Mesenchymal stem cell (in vitro differentiated cells and primary cell): Measurements from ENCODE around the gene ANKS1B.

Experiments used
- DNase-seq: peaks from one replicate; pipeline ENCODE4 v3.0.0-alpha.2; 2013
- H2AFZ ChIP-seq: one replicate; pipeline ENCODE4 v1.6.1; 2013; ENCODE audit warnings: low read depth, mild to moderate bottlenecking, control low read depth, inconsistent platforms, low read length, moderate library complexity
- H2AK5ac ChIP-seq: 2 replicates; pipeline ENCODE4 v1.6.1; 2013; ENCODE audit warnings: low read length, moderate library complexity, mild to moderate bottlenecking, inconsistent platforms; ENCODE audit not compliant: severe bottlenecking
- H2BK120ac ChIP-seq: one replicate; pipeline ENCODE4 v1.6.1; 2013; ENCODE audit warnings: low read depth, mild to moderate bottlenecking, inconsistent platforms, low read length, moderate library complexity
- H2BK12ac ChIP-seq, 2 experiments: one replicate each; pipeline ENCODE4 v1.6.1; 2013; ENCODE audit warnings: inconsistent platforms in 2 of 2, low read length in 2 of 2, mild to moderate bottlenecking in 2 of 2, moderate library complexity in 2 of 2, control low read depth in 1 of 2
- H2BK15ac ChIP-seq: one replicate; pipeline ENCODE4 v1.6.1; 2013; ENCODE audit warnings: mild to moderate bottlenecking, low read depth, inconsistent platforms; ENCODE audit not compliant: poor library complexity, severe bottlenecking
- H2BK5ac ChIP-seq: 2 replicates; pipeline ENCODE4 v1.6.1; 2013; ENCODE audit warnings: low read depth, mild to moderate bottlenecking, low read length, control low read depth, inconsistent platforms; ENCODE audit not compliant: poor library complexity, severe bottlenecking
- H3K14ac ChIP-seq, 2 experiments: one replicate each; pipeline ENCODE4 v1.6.1; 2013; ENCODE audit warnings: inconsistent platforms in 2 of 2, low read length in 2 of 2, control low read depth in 1 of 2, mild to moderate bottlenecking in 1 of 2, moderate library complexity in 1 of 2
- H3K18ac ChIP-seq, 2 experiments: one replicate each; pipeline ENCODE4 v1.6.1; 2013; ENCODE audit warnings: inconsistent platforms in 2 of 2, low read length in 2 of 2, control low read depth in 1 of 2, low read depth in 1 of 2, mild to moderate bottlenecking in 1 of 2
- H3K23ac ChIP-seq, 2 experiments: one replicate each; pipeline ENCODE4 v1.6.1; 2013; ENCODE audit warnings: inconsistent platforms in 2 of 2, low read length in 2 of 2, mild to moderate bottlenecking in 2 of 2, moderate library complexity in 2 of 2, control low read depth in 1 of 2
- H3K27ac ChIP-seq: 2 replicates; pipeline ENCODE4 v1.5.1; 2013; ENCODE audit warnings: mild to moderate bottlenecking, moderate library complexity, low read length, control low read depth, inconsistent platforms; ENCODE audit not compliant: poor library complexity, severe bottlenecking
- H3K27me3 ChIP-seq, 2 experiments: 2 replicates each; pipeline versions ENCODE4 v1.6.1 to v1.7.0; 2013; ENCODE audit warnings: low read length in 2 of 2, mild to moderate bottlenecking in 2 of 2, moderate library complexity in 2 of 2, control low read depth in 1 of 2, inconsistent platforms in 1 of 2; ENCODE audit not compliant: control insufficient read depth in 1 of 2, insufficient read depth in 1 of 2
- H3K36me3 ChIP-seq, 2 experiments: 2 replicates each; pipeline versions ENCODE4 v1.6.1 to v1.7.0; 2013; ENCODE audit warnings: low read length in 2 of 2, control low read depth in 1 of 2, inconsistent platforms in 1 of 2, low read depth in 1 of 2, mild to moderate bottlenecking in 1 of 2; ENCODE audit not compliant: insufficient read depth in 2 of 2, control insufficient read depth in 1 of 2
- H3K4ac ChIP-seq, 2 experiments: one replicate each; pipeline ENCODE4 v1.6.1; 2013; ENCODE audit warnings: inconsistent platforms in 2 of 2, low read length in 2 of 2, mild to moderate bottlenecking in 2 of 2, moderate library complexity in 2 of 2, control low read depth in 1 of 2, low read depth in 1 of 2
- H3K4me1 ChIP-seq: 2 replicates; pipeline ENCODE4 v1.6.1; 2013; ENCODE audit warnings: low read depth, low read length, control low read depth; ENCODE audit not compliant: control insufficient read depth, insufficient read depth
- H3K4me2 ChIP-seq: 2 replicates; pipeline ENCODE4 v1.6.1; 2013; ENCODE audit warnings: low read length, mild to moderate bottlenecking, inconsistent platforms; ENCODE audit not compliant: poor library complexity, severe bottlenecking
- H3K4me3 ChIP-seq, 2 experiments: 2 replicates each; pipeline versions ENCODE4 v1.5.1 to v1.7.0; 2013; ENCODE audit warnings: low read length in 2 of 2, mild to moderate bottlenecking in 2 of 2, control low read depth in 1 of 2, low read depth in 1 of 2; ENCODE audit not compliant: insufficient read depth in 1 of 2
- H3K79me1 ChIP-seq: replicated peaks from 2 replicates; pipeline ENCODE4 v1.6.1; 2013; ENCODE audit warnings: mild to moderate bottlenecking, control low read depth, low read length, inconsistent platforms; ENCODE audit not compliant: poor library complexity, severe bottlenecking
- H3K9ac ChIP-seq: 2 replicates; pipeline ENCODE4 v1.7.0; 2013; ENCODE audit warnings: mild to moderate bottlenecking, low read length, moderate library complexity
- H3K9me3 ChIP-seq: 2 replicates; pipeline ENCODE4 v1.7.0; 2013; ENCODE audit warnings: mild to moderate bottlenecking, low read length; ENCODE audit not compliant: control insufficient read depth
- H4K8ac ChIP-seq: one replicate; pipeline ENCODE4 v1.6.1; 2013; ENCODE audit warnings: inconsistent platforms, mild to moderate bottlenecking, low read length, moderate library complexity
- H4K91ac ChIP-seq: one replicate; pipeline ENCODE4 v1.6.1; 2013; ENCODE audit warnings: mild to moderate bottlenecking, low read length, inconsistent platforms
- WGBS: methylation state at CpG from one replicate; pipeline ENCODE4 v1.1.7; 2013; ENCODE audit warnings: mixed read lengths; 5-methylcytosine and 5-hydroxymethylcytosine counted together

ANKS1B gene

DNA sequence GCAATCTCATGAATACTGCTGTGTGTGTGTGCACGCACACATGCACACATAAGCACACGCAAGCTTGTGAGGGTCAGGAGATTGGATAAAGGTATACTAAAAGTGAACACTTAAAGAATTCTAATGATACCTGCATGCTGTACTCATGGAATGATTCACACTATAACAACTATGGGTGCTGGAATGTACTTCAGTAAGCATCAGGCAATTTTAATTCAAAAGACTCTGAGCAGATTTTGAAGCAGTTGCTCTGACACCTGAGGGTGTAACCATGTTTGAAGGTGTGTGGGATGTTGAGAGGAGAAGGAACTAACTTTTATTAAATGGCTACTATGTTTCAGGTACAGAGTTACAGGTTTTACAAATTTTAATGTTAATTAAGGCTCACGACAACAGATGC is 275.6 kb downstream of the ANKS1B start:
- Histone ChIP-seq H4K91ac (no peak overlapping the region), H3K4me3 (no peak overlapping the region), H3K27me3 (no peaks in the 10 kb centered on the region), H3K9me3 (peaks cover 6% of the 10 kb centered on the region), H3K79me1 (no peaks in the 10 kb centered on the region), H2BK120ac (no peak overlapping the region), H3K9ac (no peak overlapping the region), H3K4ac (no peak overlapping the region), H2BK5ac (no peak overlapping the region), H3K18ac (no peak overlapping the region), H4K8ac (no peak overlapping the region), H3K14ac (no peak overlapping the region), H3K36me3 (no peaks in the 10 kb centered on the region), H3K27ac (no peak overlapping the region), H2BK12ac (no peak overlapping the region), H2AK5ac (no peak overlapping the region), H2AFZ (no peak overlapping the region), H2BK15ac (no peak overlapping the region), H3K4me1 (no peaks in the 10 kb centered on the region), H3K23ac (no peak overlapping the region), H3K4me2 (no peak overlapping the region)
- WGBS = 87% methylated on average over 3 of the region's 3 CpGs
- DNase-seq = no peak

DNA sequence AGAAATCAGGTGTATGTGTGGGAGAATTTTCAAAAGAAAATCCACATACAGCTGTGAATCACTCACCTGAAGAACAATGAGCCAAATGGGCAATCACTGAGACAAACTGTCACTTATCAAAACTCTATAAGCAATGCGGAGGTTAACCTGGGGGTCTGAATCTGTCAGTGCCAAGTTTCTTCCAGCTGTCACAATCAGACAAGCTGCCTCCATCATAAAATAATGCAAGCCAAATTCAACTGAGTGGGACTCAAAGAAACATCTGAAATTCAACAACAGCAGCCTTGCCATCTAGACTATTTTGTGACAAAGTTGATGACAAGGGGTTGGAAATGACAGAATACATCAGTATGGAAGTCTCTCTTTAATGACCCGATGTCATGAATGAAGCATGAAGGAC is 276.9 kb downstream of the ANKS1B start:
- no peak overlapping the region for H3K23ac ChIP-seq
- H3K14ac ChIP-seq = no peak overlapping the region
- H3K27me3 ChIP-seq = no peaks in the 10 kb centered on the region
- no peaks in the 10 kb centered on the region for H3K4me1 ChIP-seq
- no peak overlapping the region for H3K9ac ChIP-seq
- no peak overlapping the region for H2BK12ac ChIP-seq
- no peak overlapping the region for H3K4me3 ChIP-seq
- H4K8ac ChIP-seq = no peak overlapping the region
- H2AFZ ChIP-seq = no peak overlapping the region
- no peak overlapping the region for H2BK5ac ChIP-seq
- H3K79me1 ChIP-seq = no peaks in the 10 kb centered on the region
- H3K9me3 ChIP-seq = peaks cover 3% of the 10 kb centered on the region
- WGBS = 71% methylated on average over 1 of the region's 2 CpGs
- H3K4ac ChIP-seq = no peak overlapping the region
- H3K36me3 ChIP-seq = no peaks in the 10 kb centered on the region
- no peak overlapping the region for H3K4me2 ChIP-seq
- no peak for DNase-seq
- H2BK15ac ChIP-seq = no peak overlapping the region
- no peak overlapping the region for H4K91ac ChIP-seq
- H3K27ac ChIP-seq = no peak overlapping the region
- H2AK5ac ChIP-seq = no peak overlapping the region
- no peak overlapping the region for H2BK120ac ChIP-seq
- no peak overlapping the region for H3K18ac ChIP-seq

DNA sequence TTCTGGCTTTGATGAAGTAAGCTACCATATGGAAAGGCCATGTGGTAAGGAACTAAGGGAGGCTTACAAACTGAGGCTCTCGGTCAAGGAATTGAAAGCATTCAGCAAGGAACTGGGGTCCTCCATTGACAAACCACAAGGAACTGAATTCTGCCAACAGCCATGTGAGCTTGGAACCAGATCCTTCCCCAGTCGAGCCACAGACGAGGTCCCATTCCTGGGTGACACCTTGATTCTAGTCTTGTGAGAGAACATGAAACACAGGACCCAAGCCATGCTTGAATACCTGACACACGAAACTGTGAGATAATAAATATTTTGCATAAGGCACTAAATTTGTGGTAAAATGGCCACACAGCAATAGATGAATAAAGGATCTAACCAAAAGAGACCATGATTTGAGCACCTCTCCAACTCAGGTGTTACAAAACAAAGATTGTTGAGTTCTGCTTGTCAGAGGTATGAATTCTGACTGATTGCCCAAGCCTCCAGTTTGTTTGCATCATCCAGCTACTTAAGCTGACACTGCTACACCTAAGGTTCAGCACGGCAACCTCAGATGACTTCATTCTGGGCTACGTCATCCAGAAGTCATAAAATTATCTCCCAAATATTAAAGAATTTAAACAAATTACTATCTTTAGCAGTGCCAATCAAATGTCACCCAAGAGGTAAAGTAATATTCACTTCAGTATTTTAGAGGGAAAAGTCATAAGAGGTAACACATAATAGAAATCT is 277.8 kb downstream of the ANKS1B start:
- H3K4me2 ChIP-seq = no peak overlapping the region
- 87% methylated on average over 5 of the region's 6 CpGs for WGBS

DNA sequence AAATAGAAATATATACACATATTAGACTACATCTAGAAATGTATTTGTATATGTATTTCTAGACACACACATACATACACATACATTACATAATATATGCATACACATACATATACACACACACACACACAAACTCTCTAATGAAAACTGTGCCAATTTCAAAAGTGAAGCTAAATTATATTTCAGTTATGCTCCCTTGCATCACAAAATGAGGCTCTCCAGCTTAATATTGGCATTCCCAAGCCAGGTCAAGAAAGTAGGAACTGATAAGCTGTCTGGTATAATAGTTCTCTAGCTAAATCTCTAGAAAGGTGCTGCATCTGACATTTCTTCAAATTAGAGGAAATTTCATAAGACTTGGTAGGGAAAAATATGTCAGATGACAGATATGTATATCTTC is 280.3 kb downstream of the ANKS1B start:
- no peak for DNase-seq
- no peak overlapping the region for H4K8ac ChIP-seq

More for the DNA sequence above, 277.8 kb downstream of the ANKS1B start:
- H4K8ac ChIP-seq = no peak overlapping the region
- no peak overlapping the region for H2BK15ac ChIP-seq
- H2BK5ac ChIP-seq = no peak overlapping the region
- DNase-seq = no peak
- H3K9me3 ChIP-seq = no peaks in the 10 kb centered on the region
- H3K14ac ChIP-seq = no peak overlapping the region
- H3K27ac ChIP-seq = no peak overlapping the region
- H3K4me3 ChIP-seq = no peak overlapping the region
- H3K9ac ChIP-seq = no peak overlapping the region
- no peak overlapping the region for H2BK12ac ChIP-seq
- no peaks in the 10 kb centered on the region for H3K27me3 ChIP-seq
- no peaks in the 10 kb centered on the region for H3K79me1 ChIP-seq
- H2BK120ac ChIP-seq = no peak overlapping the region
- H3K36me3 ChIP-seq = no peaks in the 10 kb centered on the region
- no peak overlapping the region for H2AFZ ChIP-seq
- no peak overlapping the region for H4K91ac ChIP-seq
- H3K23ac ChIP-seq = no peak overlapping the region
- H2AK5ac ChIP-seq = no peak overlapping the region
- H3K4me1 ChIP-seq = no peaks in the 10 kb centered on the region
- H3K4ac ChIP-seq = no peak overlapping the region
- no peak overlapping the region for H3K18ac ChIP-seq

More for the DNA sequence above, 280.3 kb downstream of the ANKS1B start:
- Histone ChIP-seq H2AFZ (no peak overlapping the region), H2BK12ac (no peak overlapping the region), H3K18ac (no peak overlapping the region), H3K9ac (no peak overlapping the region), H2BK15ac (no peak overlapping the region), H3K23ac (no peak overlapping the region), H3K4me3 (no peak overlapping the region), H3K9me3 (no peaks in the 10 kb centered on the region), H3K36me3 (no peaks in the 10 kb centered on the region), H3K4me2 (no peak overlapping the region), H3K27me3 (no peaks in the 10 kb centered on the region), H2AK5ac (no peak overlapping the region), H3K27ac (no peak overlapping the region), H4K91ac (no peak overlapping the region), H2BK120ac (no peak overlapping the region), H2BK5ac (no peak overlapping the region), H3K4me1 (no peaks in the 10 kb centered on the region), H3K4ac (no peak overlapping the region), H3K14ac (no peak overlapping the region), H3K79me1 (no peaks in the 10 kb centered on the region)
